ENCODE data around the gene ZFAND2A.

DNA sequence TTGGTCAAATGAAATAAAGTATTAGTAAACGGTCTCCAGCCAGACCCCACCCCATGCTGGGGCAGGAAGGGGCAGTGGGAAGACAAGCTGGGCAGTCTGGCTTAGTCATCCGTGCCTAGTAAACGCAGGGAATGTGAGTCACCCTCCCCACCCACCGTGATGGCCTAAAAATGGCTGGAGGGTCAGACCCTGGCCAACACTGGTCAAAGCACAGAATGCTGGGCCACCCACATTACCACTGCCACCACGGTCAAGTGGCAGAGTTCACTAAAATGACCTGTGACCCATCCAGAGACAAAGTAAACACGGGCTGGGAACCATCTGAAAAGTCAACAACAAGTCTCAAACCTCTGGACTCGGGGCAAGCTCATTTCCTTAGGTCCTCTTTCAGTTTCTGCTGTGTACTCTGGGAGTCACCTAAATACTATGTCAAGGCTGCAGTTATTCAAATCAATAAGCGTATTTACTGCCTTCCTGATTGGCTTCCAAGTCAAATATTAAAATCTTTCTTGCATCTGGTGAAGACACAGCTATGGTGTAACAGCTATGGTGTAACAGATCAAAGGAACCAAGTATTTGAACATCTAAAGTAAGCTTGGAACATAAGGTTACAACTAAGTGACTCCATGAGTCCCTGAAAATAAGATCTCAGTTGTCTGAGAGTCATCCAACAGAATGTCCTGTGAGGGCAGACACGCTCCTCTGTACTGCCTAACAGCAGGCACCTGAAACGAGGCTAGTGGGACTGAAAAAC, 3.0 kb downstream of the ZFAND2A start:
- TF ChIP-seq, protein P1, sequence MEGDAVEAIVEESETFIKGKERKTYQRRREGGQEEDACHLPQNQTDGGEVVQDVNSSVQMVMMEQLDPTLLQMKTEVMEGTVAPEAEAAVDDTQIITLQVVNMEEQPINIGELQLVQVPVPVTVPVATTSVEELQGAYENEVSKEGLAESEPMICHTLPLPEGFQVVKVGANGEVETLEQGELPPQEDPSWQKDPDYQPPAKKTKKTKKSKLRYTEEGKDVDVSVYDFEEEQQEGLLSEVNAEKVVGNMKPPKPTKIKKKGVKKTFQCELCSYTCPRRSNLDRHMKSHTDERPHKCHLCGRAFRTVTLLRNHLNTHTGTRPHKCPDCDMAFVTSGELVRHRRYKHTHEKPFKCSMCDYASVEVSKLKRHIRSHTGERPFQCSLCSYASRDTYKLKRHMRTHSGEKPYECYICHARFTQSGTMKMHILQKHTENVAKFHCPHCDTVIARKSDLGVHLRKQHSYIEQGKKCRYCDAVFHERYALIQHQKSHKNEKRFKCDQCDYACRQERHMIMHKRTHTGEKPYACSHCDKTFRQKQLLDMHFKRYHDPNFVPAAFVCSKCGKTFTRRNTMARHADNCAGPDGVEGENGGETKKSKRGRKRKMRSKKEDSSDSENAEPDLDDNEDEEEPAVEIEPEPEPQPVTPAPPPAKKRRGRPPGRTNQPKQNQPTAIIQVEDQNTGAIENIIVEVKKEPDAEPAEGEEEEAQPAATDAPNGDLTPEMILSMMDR (IDR thresholded peaks at IDR 0.05), result no peak
- no peak for TF ChIP-seq EZH2 (IDR thresholded peaks at IDR 0.05)
- no peak for TF ChIP-seq EZH2phosphoT487 (IDR thresholded peaks at IDR 0.05)

Measured in neural progenitor cell (in vitro differentiated cells).